GM18517 (cell line): ENCODE measurements around the gene QKI.
"Not testable (repeated sequence)": the region's sequence is repeated elsewhere in the genome, so short reads cannot be mapped to it uniquely, and the experiment has no call there.

ENCODE experiments used
- ATAC-seq: cut with Tn5 transposase; IDR thresholded peaks from one replicate; pipeline ENCODE4 v1.9.1; 2021; ENCODE audit warnings: mild to moderate bottlenecking, moderate library complexity; ENCODE audit not compliant: unreplicated experiment

QKI gene

GRCh38 chr6:163572612-163573011 lies 158.1 kb downstream of the QKI start:
- no peak for ATAC-seq

- no peak for ATAC-seq
Observed at GRCh38 chr6:163573503-163574179, 159.1 kb downstream of the QKI start.

DNA sequence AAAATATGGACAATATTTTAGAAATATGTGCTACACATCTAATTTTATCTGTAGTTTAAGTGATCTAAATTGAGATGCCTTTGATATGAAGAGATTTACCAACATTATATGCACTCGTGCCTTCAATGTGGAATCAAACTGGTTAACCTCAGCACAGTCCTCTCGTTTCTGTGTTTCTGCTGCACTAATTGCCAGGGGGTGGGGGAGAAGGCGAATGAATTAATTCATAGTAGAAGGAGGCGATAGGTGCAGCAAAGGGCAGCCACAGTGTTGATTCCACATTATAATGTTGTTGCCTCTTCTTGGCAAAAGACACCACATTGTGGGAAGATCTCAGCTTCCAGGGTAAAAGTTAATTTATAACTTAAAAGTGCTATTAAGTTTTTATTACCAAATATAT lies 161.6 kb downstream of the QKI start:
- no peak for ATAC-seq

GRCh38 chr6:163577404-163577803 lies 162.9 kb downstream of the QKI start:
- no peak for ATAC-seq

DNA sequence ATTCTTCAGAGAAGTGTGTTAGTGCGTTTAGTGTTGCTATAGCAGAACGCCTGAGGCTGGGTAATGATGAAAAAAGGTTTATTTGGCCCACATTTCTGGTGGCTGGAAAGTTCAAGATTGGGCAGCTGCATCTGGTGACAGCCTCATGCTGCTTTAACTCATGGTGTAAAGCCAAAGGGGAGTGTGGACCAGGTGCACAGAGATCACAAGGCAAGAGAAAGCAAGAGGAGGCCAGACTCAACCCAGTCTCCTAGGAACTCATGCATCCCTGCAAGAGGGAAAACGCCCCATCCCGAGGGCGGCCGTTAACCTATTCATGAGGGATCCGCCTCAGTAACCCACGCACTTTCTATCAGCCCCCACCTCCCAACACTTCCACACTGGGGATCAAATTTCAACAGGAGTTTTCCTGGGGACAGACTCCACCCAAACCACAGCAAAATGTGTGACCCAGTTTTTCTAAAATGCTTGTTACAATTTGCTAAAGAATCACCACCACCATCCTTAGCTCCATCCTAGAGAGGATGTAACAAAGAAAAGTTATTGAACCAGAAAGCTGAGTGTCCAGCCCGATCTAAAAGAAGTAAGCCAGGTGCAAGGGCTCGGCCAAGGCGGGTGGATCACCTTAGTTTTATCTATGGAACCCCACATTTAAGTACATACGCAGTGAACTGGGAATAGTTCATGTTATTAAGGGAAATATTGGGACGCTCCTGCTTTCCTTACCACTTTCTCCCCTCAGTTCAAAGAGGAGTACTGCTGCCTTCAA lies 164.8 kb downstream of the QKI start:
- no peak for ATAC-seq

GRCh38 chr6:163579880-163580295 lies 165.4 kb downstream of the QKI start:
- no peak for ATAC-seq

DNA sequence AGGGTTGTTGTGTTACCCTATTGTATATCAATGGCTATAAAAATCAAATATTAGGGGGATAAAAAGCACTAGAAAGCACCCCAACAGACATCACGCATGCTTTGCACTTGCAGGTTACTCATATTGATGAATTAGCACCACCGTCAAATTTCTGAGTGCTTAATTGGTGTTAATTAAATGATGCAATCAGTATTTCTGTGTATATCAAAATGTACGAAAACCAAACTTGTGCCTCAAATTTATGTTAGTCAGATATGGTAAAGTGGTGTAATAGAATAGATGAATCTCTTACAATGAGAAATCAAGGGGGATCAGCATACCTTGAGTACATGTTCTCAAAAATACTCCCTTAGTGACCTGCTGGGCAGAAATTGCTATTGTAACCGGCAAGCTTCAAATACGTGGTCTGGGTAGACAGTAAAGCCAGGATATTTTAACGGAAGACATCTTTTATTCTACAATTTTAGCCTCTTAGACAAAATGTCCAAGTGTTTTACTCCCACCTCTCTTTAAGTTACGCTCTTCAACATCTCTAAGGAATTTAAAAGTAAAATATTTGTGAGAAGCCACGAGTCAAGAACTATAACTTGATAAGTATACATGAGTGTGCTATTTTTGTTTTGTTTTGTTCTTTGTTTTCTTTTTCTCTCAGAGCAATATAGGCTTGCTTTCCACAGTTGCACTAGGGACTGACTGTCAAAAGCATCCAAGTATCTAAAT lies 166.0 kb downstream of the QKI start:
- ATAC-seq: no peak

DNA sequence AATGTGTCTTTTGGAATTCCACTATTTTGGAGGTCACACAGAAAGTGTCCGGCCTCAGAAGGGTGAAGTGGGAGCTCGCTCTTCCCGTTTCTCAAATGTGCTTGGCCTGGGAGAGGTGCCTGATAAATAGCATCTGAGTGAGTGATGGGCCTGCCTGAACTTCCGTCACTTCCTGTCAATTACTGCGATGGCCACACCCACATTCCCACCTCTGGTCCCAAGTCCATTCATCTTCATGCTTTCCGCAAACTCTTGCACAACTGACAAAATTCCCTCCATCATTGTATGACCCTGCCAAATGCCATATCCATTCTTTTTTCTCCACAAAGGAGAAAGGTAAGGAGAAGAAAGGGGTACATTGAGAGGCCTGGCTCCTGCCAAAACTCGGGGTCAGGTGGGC lies 169.0 kb downstream of the QKI start:
- ATAC-seq: no peak

DNA sequence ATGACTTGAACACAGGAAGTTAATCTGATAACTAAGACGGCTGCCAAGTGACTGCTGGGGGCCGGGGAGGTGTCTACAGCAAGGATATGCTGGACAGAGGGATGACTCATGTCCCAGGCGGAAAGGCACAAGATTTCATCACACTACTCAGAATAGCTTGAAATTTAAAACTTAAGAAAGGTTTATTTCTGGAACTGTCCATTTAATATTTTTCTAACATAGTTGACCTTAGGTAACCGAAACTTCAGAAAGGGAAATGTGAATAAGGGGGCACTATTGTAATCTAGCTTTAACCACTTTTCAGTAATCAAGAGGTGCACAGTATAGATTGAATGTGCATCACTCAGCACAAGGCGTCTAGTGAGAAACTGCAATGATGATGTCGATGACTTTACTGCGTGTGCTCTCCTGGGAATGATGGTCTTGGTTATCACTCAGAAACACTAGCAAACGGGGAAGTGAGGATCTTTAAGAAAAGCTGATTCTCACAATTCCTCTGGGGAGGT lies 171.5 kb downstream of the QKI start:
- ATAC-seq: no peak

- no peak for ATAC-seq
Observed at GRCh38 chr6:163586888-163587287, 172.4 kb downstream of the QKI start.

- no peak for ATAC-seq
Observed at GRCh38 chr6:163588220-163588919, 173.9 kb downstream of the QKI start.

DNA sequence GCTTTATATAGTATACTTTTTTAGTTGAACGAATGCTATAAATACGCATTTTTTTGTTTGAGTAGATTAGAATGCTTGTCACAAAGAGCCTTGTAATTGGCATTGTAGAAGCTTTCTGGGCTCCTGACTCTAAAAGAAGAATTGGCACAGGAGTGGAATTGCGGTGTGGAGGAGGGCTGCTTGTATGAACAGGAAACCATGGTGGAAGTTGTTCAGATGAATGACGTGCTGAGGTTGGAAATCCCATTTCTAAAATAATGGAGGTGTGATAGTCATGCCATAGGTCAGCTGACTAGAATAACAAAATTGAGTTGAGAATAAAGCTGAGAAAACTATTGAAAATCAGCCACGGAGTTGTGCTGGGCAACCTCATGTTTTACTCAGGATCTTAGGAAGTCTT lies 174.9 kb downstream of the QKI start:
- no peak for ATAC-seq

DNA sequence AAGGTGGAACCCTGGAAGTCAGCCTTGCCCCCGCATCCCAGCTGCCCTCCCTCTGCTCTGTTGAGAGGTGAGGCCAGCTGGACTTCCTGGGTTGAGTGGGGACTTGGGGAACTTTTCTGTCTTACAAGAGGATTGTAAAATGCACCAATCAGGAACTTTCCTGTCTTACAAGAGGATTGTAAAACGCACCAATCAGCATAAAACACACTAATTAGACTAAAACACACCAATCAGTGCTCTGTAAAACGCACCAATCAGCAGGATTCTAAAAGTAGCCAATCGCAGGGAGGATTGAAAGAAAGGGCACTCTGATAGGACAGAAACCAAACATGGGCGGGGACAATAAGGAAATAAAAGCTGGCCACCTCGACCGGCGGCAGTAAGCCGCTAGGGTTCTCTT lies 175.6 kb downstream of the QKI start:
- ATAC-seq: not testable (repeated sequence)

- ATAC-seq: no peak
Observed at GRCh38 chr6:163592872-163593271, 178.4 kb downstream of the QKI start.

DNA sequence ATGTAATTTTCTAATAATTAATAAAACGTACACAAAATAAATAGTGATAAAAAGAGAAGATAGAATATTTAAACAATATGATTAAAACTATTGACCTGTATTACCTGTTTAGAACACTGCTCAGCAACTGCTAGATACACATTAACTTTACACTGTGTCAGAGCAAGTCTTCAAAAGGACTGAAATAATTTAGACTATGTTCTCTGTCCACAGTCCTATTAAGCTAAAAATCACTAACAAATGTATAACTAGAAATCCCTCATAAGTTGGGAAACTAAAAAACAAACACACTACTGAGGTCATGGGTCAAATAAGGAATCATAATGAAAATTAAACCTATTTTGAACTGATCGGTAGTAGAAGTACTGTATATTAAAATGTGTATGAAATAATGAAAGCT lies 181.7 kb downstream of the QKI start:
- ATAC-seq: no peak

GRCh38 chr6:163599136-163599535 lies 184.6 kb downstream of the QKI start:
- ATAC-seq: no peak

DNA sequence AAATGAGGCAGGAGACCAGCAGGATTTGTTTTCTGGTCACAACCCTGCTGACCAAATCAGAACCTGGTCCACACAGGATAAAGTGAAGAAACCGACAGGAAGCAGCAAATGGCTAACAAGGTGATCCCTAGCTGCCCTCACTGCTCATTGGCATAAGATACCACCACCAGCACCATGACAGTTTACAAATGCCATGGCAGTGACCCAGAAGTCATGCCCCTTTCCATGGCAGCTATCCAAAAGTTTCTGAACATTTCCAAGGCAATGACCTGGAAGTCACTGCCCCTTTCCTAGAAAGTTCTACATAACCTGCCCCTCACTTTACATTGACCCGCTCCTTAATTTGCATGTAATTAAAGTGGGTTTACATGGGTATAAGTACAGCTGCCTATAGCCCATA lies 185.2 kb downstream of the QKI start:
- ATAC-seq: no peak

DNA sequence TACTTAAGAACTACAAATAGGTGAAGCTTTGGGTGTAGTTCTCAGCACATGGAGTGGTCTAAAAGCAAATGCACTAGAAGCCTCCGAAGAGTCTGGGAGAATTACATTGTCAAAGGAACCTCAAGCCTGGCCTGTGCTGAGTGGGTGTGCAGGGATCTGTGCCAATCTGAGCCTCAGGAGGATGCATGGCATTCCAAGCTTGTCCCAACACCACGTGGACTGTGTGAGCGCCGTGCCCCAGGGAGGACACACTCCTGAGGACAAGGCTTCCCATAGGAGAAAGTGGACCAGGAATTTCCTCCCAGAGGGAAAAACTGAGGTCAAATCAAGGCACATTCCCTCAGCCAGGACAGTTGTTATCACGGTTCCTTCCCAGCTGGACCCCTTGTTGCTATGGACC lies 185.8 kb downstream of the QKI start:
- ATAC-seq: no peak

- no peak for ATAC-seq
Observed at GRCh38 chr6:163600781-163601180, 186.3 kb downstream of the QKI start.

DNA sequence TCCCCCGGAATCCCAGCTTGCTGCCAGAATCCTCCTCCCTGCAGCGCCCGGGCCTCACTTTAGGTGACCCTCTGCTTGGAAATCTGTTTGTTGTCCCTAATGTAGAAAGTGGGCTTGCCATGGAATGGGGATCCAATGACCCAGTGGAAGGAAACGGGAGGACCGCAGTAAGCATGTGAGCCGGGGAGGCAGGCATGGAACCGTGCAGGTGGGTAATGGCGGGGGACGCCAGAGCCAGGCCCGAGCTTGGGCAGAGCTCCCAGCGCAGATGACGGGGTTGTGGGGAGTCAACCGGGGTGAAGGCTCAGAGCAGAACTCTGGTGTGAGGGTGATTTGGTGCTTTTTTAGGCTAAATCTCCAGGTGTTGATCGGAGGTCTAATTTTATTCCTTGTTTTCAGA lies 188.3 kb downstream of the QKI start:
- ATAC-seq: no peak

GRCh38 chr6:163603395-163603794 lies 188.9 kb downstream of the QKI start:
- ATAC-seq: no peak
